BJ (cell line): ENCODE measurements around the gene ZNF182. TPM values are rescaled to one million over a fixed set of nuclear protein-coding genes. Genes with fewer than 3 reads are reported as not detected.
A peak's percentile ranks its signal among the peaks of the same experiment; 100 is the strongest.
"Not testable (repeated sequence)": the region's sequence is repeated elsewhere in the genome, so short reads cannot be mapped to it uniquely, and the experiment has no call there.

Experiments
- CTCF ChIA-PET: fragments of 350-600 bp; formaldehyde crosslinking; extraction: SDS; loops from one replicate; lab custom pipeline; 2021; ENCODE audit warnings: antibody characterized with exemption, inconsistent platforms; lab: Yijun Ruan, JAX
- POLR2A ChIA-PET: fragments of 300-600 bp; sonication (Branson Sonifier 250); formaldehyde crosslinking; extraction: SDS; loops from one replicate; lab custom pipeline; 2021; ENCODE audit warnings: antibody characterized with exemption; lab: Charles Lee
- DNase-seq: peaks from one replicate; pipeline ENCODE4 v3.0.0-alpha.2; 2011; ENCODE audit warnings: low read depth
- H3K27me3 ChIP-seq: 2 replicates; pipeline ENCODE4 v1.6.0; 2011; ENCODE audit warnings: low read length; ENCODE audit not compliant: control insufficient read depth, insufficient read depth
- H3K36me3 ChIP-seq: 2 replicates; pipeline ENCODE4 v1.5.1; 2011; ENCODE audit warnings: low read length; ENCODE audit not compliant: control insufficient read depth, insufficient read depth
- H3K4me3 ChIP-seq: 2 replicates; pipeline ENCODE4 v1.5.1; 2011; ENCODE audit warnings: low read depth, mild to moderate bottlenecking, control low read depth, low read length
- polyA minus RNA-seq: library from RNA; depleted of rRNA, polyadenylated mRNA; stranded (reverse); fragments of >200 nt; gene quantifications from 2 replicates; pipeline ENCODE4 v1.2.3, GENCODE V29; 2011; rRNA and poly(A)+ RNA removed
- polyA plus RNA-seq: library from polyadenylated mRNA; depleted of rRNA; stranded (reverse); fragments of >200 nt; gene quantifications from 2 replicates; pipeline ENCODE4 v1.2.3, GENCODE V29; 2011; rRNA removed
- TF ChIP-seq, protein P1 (sequence below): IDR thresholded peaks from 2 replicates; pipeline ENCODE4 v1.5.1; 2011; ENCODE audit warnings: low read depth, mild to moderate bottlenecking, control low read depth, inconsistent platforms, low read length, moderate library complexity; ENCODE audit not compliant: insufficient read depth

ZNF182 gene
- polyA plus RNA-seq (1.4 and 2.2 TPM in 2 replicates), polyA minus RNA-seq (1.1 and 1.2 TPM in 2 replicates)

DNA sequence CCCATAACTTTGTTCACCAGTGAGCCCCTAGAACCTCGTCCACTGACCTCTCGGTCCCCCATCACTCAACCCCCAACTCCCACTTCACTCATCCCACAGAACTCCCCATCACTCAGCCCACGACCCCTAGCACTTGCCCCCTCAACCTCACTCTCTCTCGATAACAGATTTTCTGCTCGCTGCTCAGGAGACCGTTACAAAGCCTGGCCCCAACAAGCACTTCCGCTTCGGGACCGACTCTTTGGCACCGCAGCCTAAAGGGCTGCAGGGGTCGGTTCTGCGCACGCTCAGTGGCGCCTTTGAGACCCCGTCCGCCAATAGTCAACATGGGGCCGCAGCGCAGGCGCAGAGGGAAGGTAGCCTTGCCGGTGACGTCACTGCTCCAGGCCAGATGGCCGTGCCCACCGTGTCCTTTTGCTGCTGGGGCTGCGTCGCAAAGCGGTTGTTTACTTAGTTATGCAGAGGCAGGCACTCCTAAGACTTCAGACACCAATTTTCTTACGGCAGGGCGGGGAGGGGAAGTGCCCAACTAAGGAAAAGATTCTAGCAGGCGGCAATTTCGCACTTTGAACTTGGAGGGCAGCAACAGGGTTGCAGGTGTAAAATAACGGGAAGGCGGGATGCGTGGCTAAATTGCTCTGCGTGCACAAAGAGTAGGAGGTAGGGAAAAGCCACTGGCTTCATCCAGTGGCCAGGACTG, at the start of gene ZNF182:
Gene ZNF182 (minus strand): TSS at position 232 of the 700 bp plus-strand sequence. CDS start 1,380 bp downstream, outside the sequence.
- CTCF ChIA-PET, result no interaction called here
- TF ChIP-seq, protein P1, sequence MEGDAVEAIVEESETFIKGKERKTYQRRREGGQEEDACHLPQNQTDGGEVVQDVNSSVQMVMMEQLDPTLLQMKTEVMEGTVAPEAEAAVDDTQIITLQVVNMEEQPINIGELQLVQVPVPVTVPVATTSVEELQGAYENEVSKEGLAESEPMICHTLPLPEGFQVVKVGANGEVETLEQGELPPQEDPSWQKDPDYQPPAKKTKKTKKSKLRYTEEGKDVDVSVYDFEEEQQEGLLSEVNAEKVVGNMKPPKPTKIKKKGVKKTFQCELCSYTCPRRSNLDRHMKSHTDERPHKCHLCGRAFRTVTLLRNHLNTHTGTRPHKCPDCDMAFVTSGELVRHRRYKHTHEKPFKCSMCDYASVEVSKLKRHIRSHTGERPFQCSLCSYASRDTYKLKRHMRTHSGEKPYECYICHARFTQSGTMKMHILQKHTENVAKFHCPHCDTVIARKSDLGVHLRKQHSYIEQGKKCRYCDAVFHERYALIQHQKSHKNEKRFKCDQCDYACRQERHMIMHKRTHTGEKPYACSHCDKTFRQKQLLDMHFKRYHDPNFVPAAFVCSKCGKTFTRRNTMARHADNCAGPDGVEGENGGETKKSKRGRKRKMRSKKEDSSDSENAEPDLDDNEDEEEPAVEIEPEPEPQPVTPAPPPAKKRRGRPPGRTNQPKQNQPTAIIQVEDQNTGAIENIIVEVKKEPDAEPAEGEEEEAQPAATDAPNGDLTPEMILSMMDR, result no peak

DNA sequence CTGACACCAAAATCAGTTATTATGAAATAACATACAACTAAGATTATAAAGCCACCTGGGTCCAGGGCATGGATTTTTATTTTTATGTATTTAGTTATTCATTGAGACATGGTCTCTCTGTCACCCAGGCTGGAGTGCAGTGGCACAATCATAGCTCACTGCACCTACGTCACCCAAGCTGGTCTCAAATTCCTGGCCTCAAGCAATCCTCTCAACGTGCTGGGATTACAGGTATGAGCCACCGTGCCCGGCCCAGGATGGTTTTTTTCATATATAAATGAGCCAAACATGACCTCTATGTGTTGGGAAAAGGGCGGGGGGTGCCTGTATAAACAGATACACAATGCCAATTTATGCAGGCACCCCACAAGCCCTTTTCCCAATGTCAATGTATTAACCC, 43.1 kb upstream of the ZNF182 start:
- ChIA-PET POLR2A (no interaction called here), CTCF (no interaction called here)
- Histone ChIP-seq H3K4me3 (no peak overlapping the region), H3K36me3 (no peaks in the 10 kb centered on the region), H3K27me3 (no peaks in the 10 kb centered on the region)
- TF ChIP-seq, protein P1, result no peak
- no peak for DNase-seq

More for the DNA sequence above, at the start of gene ZNF182:
- Histone ChIP-seq H3K4me3 (peak within 1 kb of the TSS; percentile 67), H3K27me3 (no peaks in the 10 kb centered on the region), H3K36me3 (no peaks in the 10 kb centered on the region)
- POLR2A ChIA-PET, result no interaction called here
- DNase-seq, result peak; percentile 37

DNA sequence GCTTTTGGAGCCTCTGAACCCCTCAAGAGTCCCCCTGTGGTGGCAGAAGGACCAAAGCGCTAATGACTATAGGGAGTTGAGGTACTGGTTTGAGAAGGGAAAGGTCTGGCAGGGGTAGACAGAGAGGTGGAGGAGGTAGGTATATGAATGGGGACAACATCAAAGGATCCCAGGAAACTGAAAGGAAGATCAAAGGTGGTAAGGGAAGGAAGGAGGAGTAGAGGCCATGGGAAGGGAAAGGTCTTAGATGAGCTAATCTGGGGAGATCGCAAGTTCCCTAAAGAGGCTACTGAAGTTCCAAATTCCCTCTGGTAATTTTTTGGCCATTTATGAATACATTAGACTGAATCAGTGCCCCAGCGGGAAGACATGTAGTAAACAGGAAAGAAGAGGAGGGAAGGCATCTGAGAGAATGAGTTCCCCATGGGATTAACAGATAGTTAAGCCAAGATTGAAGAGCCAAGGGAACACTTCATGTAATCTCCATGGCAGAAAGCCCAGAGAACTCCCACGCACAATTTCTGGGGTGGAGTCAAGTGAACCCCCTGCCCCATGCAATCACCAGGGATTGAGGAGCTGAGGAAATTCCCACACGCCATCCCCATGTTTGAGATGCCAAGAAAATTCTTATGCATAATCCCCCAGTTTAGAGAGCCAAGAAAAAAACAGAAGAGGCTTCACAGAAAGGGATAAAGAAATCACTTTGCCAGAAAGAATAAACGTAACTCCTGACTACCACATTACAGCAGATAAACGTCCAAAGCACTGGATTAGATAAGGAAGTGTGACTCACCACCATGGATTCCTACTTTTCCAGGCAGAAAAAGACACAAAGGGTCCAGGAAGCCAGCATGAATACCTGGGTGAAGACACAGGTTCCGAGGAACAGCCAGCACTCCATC, 41.9 kb upstream of the ZNF182 start:
- ChIA-PET CTCF (no interaction called here), POLR2A (no interaction called here)
- Histone ChIP-seq H3K36me3 (no peaks in the 10 kb centered on the region), H3K27me3 (no peaks in the 10 kb centered on the region), H3K4me3 (no peak overlapping the region)
- DNase-seq, result no peak
- TF ChIP-seq, protein P1, result no peak

DNA sequence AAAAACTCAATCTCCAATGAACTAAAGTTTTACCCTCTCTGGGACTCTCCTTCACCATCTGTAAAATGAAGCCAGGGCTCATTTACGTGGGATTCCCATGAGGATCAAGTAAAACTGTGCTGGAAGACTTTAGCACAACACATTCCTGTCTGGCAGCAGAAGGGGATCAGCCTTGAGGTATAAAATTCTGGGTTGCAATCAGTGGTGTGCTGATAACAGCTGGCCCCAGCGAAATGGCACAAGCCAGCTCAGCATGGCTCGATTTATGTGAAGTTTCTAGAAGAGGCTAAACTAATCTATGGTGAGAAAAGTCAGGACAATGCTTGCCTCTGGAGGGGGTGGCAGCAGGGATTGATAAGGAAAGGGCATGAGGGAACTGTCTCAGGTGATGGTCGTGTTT, 39.3 kb upstream of the ZNF182 start:
- CTCF ChIA-PET, result interaction anchor here (2.8 kb wide), 1 partner anchor 16 kb away, joined by 6 read pairs; no protein-coding TSS in a partner anchor
- DNase-seq, result no peak
- TF ChIP-seq, protein P1, result no peak

DNA sequence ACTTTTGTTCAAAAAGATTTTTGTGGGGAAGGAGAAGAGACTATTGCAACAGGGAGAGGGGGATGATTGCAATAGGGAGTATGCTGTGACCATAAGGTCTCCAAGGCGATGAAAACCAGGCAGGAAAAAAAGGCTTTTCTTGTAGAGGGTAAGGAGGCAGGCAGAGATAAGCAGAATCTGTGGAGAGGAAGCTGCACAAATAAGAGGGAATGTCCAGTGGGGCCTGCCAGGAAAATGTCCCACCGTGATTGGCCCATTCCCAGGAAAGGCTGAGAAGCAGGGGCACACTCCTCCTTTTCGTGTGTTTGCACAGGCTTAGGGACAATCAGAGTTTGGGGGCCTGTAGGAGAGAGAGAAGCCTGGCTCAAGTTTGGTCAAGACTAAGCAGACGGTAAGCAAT, 32.1 kb upstream of the ZNF182 start:
- Histone ChIP-seq H3K36me3 (no peaks in the 10 kb centered on the region), H3K4me3 (no peak overlapping the region), H3K27me3 (no peaks in the 10 kb centered on the region; the same call in 1 of the 2 replicates)
- ChIA-PET POLR2A (no interaction called here), CTCF (interaction anchor here (2.1 kb wide), 1 partner anchor 9 kb away, joined by 6 read pairs; no protein-coding TSS in a partner anchor)
- no peak for DNase-seq
- TF ChIP-seq, protein P1, result no peak

More for the DNA sequence above, 39.3 kb upstream of the ZNF182 start:
- Histone ChIP-seq H3K36me3 (no peaks in the 10 kb centered on the region), H3K27me3 (no peaks in the 10 kb centered on the region), H3K4me3 (no peak overlapping the region)
- POLR2A ChIA-PET, result no interaction called here

DNA sequence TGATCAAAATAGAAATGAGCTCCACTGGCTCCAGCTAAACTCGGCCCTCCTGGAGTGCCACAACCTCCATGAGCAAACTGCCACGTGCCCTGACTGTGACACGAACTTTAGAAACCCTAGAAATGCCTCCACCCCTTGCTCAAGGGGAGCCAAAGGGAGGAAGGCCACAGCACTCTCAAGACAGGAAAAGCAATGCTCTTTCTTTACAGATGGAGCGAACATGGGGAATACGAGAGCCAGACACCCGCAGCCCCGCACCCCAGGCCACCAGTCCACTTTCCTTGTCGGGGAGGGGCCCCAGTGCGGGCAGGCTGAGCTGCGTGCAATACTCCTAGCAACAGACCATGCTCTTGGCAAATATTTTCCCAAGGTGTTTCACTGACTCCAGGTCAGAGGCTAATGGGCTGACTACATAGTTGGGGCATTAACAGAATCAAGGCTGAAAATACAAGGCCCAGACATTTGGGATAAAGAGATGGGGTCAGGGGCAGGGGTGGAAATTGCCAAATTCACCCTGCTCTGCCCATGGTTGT, 26.9 kb upstream of the ZNF182 start:
- DNase-seq, H3K27me3 ChIP-seq, H3K36me3 ChIP-seq, H3K4me3 ChIP-seq, POLR2A ChIA-PET: not testable (repeated sequence)
- CTCF ChIA-PET, result interaction anchor here (1.1 kb wide), 1 partner anchor 17 kb away, joined by 3 read pairs; no protein-coding TSS in a partner anchor
